ENCODE measurements around the gene LRMDA.

LRMDA gene

DNA sequence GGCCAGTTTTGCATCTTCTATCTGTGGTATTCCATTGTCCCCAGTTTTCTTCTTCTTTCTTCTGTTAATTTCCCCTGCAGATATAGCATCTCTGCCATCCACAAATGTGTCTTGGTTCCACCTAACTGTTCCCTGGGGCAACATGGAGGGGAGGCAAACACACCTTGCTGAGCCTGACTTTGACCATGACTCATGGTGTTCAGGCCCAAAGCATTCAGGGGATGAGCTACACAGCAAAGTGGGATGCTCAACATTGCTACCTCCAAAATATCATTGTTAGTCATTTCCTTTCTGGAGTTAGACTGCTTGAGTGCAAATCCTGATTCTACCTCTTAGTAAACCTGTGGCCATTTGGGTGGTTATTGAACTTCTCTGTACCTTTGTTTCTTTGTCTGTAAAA, 542.7 kb downstream of the LRMDA start:
- DNase-seq = no peak

DNA sequence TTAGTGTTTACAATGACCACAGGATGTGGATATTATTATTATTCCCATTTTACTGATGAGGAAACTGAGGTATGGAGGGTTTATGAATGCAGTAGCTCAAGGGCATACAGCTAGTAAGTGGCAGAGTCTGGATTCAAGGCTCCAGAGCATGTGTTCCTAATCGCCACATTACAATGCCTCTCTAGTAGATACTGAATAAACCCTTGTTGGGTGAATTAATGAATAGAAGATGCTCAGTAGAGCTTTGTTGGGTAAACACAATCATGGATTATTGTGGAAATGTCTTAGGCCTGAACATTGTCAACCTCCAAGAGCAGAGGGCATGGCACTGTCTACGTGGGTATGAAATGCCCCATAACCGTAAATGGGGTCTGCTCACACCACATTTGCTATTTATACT, 545.3 kb downstream of the LRMDA start:
- DNase-seq = no peak

DNA sequence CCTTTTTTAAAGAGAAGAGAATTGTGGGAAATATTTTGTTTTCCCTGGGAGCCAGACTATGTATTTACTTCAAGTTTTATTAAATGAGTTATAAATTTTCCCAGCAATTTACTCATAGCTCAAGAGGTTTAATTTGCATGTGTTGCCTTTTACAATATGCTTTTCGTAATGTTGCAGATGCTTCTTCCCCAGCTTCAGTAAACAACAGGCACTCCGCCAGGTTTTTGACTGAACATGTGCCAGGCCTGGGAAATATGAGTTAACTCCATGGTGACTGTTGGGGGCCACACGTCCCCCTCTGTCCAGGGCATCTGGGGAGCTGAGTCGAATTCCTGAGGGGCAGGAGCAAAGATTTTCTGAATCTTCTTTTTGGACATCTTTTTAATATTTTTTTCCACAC, 545.7 kb downstream of the LRMDA start:
- DNase-seq = no peak

DNA sequence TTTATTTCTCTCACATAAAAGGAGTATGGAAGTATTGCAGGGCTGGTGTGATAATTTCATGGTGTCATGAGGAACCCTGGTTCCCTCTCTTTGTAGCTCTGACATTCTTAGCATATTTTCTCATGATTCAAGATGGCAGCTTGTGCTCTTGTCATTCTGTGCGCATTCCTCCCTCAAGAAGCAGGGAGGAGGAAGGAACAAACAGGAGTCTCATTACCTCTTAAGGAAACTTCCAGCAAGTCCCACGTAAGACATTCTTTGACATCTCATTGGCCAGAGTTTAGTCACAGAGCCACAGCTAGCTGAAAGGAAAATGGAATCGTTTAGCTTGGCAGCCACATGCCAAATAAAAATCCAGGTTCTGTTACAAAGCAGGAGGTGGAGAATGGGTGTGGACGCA, 546.8 kb downstream of the LRMDA start:
- no peak for DNase-seq

DNA sequence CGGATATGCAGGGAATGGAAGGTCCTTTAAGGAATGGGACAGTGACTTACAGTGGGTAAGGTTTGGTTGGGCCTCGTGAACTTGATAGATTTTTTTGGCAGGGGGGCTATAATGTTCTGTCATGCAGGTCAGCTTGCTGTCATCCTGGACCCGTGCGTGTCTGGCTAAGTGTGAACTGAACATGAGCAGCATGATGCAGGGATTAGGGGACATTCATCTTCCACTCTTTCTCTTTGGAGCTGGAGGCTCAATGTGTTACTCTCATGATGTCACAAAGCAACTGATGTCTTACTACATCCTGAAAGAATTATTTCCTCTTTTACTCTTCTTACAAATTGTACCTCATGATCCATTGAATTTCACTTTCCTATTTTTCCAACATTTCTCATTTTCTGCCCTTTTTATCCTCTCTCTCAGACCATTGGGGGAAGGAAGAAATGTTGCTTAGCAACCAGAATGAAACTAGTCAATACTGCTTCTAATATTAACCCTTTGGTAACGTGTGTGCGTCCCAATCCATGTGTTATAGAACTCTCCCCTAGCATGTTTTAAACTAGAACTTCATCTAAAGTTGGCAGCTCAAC, 549.1 kb downstream of the LRMDA start:
- DNase-seq = no peak

DNA sequence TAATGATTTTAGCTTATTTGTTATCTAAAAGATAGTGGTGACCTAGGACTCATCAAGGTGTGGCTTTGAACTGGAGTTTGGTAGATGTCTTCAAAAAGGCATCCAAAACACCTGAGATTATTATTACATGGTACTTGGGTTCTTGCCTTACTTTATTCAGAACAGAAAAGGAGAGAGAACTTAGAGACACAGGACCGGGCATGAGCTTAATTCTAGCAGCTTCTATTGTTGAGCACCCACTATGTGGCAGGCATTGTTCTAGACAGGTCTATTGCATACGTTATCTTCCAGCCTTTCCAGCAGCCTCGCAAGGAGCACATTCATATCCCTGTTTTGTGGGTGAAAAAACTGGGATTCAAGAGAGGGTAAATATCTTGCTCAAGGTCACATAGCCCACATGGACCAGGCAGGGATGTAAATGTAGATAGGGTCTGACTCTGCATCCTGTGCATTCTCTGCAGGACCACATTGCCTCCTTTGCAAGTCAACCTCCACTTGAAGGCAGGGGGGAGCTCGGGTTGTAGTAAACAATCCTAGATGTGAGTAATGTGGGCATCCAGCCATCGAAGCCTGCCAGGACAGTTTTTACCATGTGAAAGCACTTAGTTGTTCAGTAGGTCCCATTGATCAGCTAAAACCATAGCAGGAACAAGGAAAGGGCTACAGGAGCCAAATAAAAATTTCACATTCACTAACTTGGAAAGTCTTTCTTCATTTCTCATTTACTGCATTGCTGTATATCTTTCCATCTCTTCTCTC, 551.4 kb downstream of the LRMDA start:
- no peak for DNase-seq

DNA sequence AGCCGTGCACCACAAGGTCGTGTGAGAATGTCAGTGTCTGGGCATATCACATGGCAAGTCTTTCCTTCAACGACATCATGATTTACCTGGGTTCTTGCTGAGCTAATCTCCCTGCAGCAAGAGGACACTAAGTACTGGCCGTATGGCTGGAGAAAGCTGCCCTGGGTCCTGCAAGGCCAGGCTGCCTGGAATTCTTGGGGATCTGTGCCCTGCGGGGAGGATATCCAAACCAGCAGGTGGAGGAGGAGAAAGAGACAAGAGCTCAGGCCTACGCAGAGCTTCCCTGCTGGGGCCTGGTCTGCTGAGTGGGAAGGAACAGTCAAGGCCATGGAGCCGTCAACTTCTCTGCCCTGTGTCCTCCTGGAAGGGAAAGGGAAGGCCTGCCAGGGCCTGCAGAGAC, 552.6 kb downstream of the LRMDA start:
- no peak for DNase-seq

DNA sequence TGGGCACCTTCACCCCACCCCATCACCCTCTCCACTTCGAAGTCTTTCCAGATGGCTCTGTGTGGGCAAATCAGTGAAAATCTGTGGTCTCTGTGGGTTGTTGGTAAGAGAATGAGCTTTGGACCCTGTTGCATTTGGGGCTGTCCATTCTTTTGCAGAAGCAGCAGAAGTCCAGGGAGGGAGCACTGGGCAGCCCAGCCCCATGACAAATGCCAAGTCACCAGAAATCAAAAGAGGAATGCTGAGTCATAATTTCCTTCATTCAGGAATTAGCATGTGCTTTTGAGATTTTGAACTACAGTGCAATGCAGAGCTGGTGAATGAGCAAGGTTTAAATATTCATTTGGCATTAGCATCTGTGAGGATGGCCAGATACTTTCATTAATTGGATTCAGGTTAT, 556.2 kb downstream of the LRMDA start:
- no peak for DNase-seq

DNA sequence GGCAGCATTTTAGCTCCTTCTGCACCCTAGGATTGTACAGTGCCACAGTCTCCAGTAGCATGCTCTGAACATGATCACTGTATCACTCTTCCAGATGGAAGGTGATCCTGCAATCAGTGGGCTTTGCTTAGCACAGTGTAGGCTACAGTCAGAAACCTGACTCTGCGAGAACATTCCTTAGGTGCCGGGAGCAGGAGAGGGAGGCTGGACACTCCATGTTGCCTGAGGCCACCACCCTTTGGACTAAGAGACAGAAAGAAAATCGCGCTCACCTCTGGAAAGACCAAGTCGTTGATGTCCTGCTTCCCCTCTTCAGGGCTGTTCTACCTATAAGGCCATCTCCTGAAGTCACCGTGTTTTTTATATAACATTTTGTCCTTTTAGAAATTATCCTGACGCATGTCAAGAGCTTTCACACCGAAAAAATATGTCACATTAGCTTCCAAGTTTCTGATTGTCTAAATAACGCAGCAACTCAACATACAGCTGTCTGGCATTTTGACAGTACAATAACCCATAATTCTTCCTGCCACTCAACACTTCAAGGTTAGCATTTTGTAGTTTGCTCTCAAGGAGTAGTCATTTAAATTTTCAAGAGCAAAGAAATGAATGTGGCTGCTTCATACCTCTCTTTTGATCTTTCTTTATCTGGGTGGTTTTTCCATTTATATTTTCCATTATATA, 563.1 kb downstream of the LRMDA start:
- no peak for DNase-seq

DNA sequence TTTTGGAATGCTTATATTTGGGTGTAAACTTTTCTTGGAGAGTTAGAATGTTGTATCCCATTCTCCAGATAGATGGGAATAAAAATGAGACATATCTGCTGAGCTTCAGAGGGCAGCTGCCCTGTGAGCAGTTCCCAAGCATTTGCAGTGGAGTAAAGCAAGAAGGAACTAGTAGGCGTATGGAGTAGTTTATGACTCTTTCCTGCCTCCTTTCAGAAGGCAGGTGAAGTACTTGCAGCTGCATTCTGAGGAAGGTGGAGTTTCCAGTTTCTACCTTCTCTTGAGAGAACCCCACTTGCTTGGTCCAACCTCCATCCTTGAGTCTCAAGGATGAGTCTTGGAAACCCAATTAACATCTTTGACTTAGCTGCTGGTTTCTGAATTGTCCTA, 563.6 kb downstream of the LRMDA start:
- no peak for DNase-seq

DNA sequence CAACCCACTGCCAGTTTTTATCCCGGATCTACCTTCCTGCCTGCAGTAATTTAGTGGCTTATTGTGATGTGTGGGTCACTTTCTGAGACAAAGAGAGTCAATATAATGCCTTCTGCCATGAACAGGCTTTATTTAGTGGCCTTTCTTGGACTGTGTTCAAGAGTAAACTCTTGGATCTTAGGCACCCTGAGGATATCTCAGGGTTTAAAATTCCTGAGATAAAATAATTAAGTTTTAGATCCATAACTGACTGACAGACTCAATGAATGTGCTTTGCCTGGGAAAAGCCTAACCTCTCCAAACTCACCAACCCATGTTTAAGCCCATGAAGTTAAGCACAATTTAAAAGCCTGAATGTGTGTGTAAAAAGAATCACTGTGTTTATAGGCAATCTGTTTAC, 564.3 kb downstream of the LRMDA start:
- no peak for DNase-seq

DNA sequence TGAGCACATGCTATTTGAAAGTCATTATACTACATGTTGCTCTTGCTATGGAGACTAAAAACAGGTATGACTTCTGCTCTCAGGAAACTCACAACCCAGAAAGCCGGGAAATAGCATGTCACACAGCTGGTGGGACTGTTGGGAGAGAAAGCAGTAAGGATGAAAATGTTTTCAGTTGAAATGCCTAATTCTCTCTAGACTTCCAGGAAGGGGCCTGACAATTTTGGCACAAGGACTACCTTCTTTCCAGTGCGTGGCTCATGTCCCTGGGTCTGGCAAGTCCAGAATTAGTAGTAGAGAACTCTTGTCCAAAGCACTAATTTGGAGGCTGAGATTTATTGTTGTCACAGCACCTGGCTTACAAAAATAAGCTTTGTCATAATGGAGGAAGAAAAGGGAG, 567.6 kb downstream of the LRMDA start:
- no peak for DNase-seq

DNA sequence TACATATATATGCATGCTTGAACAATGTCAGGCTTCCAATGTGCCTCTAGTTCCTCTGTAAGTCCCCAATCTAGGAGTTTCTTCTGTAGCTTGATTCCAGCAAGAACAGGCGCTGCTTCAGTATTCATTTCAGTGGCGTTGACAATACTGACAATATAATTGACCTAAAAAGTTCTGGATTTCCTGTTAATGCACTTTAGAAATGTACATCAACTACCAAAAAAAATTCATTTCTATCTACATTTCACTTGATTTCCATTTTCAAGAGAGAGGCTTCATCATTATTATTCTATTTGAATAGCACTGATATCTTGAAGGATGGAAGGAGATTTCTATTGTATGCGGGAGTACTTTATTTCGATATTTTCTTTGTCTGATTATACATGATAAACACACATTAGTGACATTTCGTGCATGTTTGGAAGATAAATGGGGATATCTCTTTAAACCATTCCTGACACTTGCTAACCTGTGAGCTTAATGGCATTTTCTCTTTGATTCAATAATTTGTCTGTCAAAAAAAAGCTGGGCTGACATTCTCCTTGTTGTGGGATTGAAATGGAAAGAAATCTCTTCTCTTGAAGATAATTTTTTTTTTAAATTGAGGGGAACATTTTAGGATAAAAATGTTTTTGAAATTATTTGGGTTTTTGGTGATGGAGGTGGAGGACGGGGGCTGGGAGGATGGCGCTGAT, 568.2 kb downstream of the LRMDA start:
- no peak for DNase-seq

DNA sequence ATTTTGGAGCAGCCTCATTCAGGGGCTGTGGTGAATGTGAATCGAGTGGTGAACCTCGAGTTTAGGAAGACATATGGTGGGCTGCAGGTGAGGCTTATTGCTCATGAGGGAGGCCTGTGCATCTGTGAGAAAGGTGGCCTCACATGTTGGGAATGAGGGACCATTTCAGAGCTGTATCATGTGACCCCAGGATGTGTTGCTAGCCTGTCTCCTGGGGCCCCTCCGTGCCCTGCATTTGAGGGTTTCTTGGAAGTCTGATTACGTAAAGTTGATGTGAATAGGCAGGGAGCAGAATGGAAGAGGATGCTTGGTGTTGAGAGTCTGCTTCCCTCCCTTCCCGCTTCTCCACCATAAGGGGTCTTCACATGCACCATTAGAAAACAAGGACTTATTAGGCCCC, 569.1 kb downstream of the LRMDA start:
- no peak for DNase-seq

DNA sequence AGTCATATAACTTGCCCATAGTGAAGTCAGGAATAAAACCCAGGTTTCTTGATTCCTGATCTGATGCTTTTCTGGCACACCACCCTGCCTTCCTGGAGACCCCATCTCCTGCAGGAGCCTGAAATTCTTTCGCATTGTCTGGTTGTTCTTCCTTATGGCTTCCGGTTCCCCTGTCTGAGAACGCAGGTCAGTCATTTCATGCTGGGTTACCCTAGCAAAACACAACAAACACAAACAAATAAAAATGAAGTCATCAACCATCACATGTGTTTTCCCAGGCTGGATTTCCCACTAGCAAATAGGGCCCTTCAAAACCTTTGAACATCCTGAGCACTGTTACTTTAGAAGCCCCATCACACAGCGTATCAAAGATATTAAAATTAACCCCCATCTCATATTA, 569.6 kb downstream of the LRMDA start:
- DNase-seq = no peak

DNA sequence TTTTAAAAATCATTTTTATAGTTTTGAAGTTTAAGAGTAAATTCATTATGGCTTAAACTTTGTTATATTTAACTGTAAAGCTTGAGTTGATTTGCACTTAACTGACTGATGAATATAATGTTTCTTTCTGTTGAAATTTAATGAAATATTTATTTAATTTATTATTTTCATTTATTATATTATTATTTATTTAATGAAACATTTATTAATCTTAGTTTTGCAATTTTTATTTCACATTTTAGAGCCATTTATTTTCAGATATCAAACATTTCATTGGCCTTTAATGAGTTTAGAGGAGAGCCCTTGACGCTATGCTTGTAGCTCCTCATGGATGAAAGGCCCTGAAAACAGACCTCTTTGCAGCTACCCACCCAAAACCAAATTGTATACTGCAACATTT, 570.0 kb downstream of the LRMDA start:
- no peak for DNase-seq

DNA sequence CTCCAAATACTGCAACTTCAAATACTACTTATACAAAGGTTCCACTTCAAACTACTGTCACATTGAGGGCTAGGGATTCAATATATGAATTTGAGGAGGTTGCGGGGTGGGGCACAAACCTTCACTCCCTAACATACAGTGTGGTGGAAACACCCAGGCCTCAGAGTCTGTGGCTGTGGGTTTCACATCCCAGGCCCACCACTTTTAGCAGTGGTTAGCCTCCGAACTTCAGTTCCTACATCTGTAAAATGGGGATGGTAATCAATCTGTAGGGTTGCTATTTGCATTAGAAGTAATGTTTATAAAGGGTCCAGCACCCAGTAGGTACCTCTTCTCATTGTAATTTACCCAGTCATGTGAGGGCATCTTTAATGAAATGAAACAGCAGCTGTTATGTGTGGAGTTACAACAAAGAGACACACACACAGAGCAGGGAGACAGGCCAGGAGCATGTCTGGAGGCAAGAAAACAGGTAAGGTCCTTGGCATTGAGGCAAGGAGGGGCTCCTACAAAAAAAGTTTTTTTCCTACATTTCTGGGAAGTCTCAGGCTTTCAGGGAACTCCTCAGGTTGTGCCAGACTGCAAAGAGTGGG, 570.9 kb downstream of the LRMDA start:
- DNase-seq = no peak

DNA sequence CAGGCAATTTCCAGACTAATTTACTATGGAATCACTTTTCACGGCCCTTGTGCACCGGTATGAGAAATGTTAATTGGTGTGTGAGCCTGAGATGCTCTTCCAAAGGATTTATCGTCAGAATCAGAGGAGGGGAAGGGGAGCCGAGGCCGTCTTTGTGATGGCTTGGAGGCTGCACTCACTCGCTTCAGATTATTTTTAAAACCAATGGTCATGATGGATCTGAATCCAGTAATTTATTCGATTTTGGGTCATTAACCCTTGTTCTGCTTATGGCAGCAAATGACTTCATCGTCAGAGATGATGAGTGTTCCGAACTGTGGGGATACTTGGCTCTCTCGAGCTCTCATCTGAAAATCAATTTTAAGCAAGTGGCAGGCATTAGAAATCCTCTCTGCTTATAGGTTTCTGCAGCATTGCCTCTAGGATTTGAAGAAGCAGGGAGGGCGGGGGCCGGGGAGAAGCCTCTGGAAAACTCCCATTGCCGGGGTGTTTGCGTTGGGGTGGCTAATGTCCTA, 576.3 kb downstream of the LRMDA start:
- DNase-seq = no peak

DNA sequence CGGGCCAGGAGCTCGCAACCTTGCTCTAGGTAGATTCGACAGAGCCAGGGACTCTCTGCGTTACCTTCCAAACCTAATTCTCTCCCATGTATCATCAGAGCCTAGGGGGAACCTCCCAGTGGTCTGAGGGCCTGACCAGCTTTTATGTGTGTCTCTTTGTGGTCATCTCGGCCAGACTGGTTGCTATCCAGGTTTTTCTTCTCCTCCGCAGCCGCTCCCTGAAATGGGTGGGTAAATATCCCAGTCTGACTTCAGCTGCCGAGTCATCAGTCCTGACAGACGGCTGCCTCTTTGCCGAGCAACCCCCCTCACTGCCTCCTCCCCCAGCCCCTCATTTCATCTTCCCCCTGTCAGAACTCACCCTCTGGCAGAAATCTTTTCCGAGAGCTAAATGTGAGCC, 578.1 kb downstream of the LRMDA start:
- DNase-seq = no peak

DNA sequence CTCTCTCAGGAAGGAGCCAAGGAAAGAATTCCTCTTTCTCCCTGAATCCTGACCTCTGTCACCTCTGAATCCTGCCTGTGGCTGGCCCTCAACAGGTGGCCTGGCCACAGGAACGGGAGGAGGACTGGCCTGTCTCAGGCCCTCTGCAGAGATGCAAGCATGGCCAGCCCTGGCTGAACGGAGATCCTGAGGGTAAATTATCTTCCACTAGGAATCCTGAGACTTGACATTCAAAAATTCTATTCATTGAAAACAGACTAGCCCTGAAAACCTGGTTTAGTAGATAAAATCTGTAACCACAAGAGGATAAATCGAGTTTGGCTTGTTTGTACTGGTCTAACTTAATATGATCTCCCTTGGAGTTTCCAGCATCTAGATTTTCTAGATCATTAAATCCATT, 579.3 kb downstream of the LRMDA start:
- no peak for DNase-seq

DNA sequence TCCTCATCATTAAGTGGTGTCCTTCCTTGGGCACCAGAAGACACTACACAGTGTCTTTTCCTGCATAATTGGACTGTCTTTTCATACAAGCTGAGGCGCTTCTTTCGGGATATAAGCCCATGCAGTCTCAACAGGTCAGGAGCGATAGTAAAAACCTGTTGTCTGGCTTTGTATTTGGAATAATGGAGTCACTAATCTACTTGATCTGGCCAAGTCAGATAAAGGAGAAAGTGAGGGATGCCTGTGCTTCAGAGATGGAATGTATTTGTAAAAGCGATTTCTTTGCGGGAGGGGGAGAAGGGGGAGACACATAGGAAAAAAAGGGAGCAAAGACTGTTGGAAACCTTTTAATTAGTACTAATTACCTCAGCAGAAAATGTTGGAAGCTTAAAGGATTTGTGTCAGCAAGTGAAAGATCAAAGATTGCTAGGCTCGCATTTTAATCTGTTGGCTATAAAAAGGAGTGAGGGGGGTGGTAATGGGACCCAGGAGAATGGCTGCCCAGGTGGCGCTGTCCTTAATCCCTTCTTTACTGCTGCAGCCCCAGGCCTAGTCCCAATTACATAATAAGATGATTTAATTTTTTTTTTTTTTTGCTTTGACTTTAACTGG, 581.4 kb downstream of the LRMDA start:
- DNase-seq = no peak

DNA sequence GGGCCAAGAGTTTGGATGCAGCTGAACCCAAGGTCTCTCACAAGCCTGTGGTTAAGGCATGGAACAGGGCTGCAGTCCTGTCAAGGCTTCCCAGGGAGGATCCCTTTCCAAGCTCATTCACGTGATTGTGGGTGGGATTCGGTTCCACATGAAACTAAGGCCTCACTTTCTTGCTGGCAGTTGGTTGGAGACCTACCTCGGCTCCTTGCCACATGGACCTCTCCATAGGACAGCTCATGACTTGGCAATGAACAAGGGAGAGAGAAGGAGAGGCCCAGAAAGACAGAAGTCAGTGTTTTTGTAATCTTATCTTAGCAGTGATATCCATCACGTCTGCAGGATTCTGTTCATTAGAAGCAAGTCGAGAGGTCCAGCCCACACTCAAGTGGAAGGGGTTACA, 583.8 kb downstream of the LRMDA start:
- DNase-seq = no peak
